ENCODE results near the gene SLC38A10.
A peak's percentile ranks its signal among the peaks of the same experiment; 100 is the strongest.

DNA sequence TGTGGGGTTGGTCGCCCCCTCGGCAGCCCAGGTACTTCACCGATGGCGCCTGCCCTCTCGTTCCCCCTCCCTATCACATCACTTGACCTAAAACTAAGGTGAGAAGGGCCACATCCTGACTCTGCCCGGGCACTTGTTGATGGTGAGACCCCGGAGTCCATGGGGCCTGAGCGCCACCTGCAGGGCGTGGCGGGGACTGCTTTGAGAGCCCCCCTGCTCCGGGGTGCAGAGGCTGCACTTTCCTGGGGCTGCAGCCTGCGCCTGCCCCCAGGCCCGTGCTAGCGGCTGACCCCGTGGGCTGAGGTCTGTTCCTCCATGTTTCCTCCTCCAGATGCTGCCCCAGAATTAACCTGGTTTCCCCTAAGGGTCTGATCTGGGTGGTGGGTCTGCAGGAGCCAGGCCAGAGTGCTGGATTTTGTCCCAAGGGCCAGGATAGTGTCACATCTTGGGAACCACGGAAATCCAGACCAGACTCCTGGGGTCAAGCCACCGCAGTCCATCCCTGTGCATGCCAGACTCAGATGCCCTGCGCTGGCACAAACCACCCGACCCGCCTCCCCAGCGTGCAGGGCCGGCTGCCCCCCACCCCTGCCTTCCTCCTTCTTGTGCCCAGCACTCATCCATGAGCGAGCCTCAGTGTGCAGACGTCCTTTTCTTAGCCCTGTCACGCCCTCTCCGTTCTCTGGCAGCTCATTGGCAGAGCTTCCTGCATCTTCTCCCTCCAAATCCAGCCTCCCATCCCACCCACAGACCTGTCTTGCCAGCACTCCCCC is 53.3 kb downstream of the SLC38A10 start:
- TF ChIP-seq, protein P1, sequence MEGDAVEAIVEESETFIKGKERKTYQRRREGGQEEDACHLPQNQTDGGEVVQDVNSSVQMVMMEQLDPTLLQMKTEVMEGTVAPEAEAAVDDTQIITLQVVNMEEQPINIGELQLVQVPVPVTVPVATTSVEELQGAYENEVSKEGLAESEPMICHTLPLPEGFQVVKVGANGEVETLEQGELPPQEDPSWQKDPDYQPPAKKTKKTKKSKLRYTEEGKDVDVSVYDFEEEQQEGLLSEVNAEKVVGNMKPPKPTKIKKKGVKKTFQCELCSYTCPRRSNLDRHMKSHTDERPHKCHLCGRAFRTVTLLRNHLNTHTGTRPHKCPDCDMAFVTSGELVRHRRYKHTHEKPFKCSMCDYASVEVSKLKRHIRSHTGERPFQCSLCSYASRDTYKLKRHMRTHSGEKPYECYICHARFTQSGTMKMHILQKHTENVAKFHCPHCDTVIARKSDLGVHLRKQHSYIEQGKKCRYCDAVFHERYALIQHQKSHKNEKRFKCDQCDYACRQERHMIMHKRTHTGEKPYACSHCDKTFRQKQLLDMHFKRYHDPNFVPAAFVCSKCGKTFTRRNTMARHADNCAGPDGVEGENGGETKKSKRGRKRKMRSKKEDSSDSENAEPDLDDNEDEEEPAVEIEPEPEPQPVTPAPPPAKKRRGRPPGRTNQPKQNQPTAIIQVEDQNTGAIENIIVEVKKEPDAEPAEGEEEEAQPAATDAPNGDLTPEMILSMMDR (conservative IDR thresholded peaks at IDR 0.05; ENCODE audit: low read length) = peak; percentile 95
- TF ChIP-seq EZH2phosphoT487 (IDR thresholded peaks at IDR 0.05; ENCODE audit: borderline replicate concordance, low read depth, low read length) = no peak

All from OCI-LY7 (cell line).